Uterus (tissue), 2 donors: ENCODE measurements around the gene ALDH16A1.

ENCODE experiments used
- CTCF ChIP-seq, 4 experiments: fragments of 200-600 bp in 2 of 4; fragments of 450-650 bp in 2 of 4; sonication (generic) in 2 of 4; IDR thresholded peaks; one replicate each; pipeline ENCODE4 v1.5.1; 2016 to 2019; ENCODE audit warnings: antibody characterized with exemption in 4 of 4, mild to moderate bottlenecking in 2 of 4, moderate library complexity in 1 of 4
- POLR2A ChIP-seq, 2 donors: fragments of 450-650 bp; IDR thresholded peaks; one replicate each; pipeline ENCODE4 v1.6.1; 2016; ENCODE audit warnings: antibody characterized with exemption in 2 of 2, mild to moderate bottlenecking in 1 of 2, moderate library complexity in 1 of 2

DNA sequence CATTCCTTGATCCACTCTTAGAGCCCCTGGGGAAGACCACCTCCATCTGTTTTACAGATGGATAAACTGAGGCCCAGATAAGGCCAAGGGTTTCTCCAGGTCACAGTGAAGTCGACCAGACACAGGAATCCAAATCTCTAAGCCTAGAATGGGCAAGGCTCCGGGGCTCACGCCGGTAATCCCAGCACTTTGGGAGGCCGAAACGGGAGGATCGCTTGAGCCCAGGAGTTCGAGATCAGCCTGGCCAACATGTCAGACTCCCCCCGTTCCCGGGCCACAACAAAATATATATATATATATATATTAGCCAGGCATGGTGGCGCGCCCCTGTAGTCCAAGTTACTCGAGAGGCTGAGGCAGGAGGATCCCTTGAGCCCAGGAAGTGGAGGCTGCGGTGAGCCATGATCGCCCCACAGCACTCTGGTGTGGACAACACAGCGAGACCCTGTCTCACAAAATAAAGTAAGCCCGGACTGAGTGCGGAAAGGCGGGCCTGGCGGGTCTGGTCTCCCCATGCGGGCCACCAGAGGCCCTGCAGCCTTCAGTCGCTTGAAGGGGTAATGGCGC is 33.8 kb downstream of the ALDH16A1 start:
- TF ChIP-seq CTCF (IDR thresholded peaks at IDR 0.05) (peak in 1 of 4 experiments; percentile 17), POLR2A (IDR thresholded peaks at IDR 0.05) (no peak)
